NB4 (cell line): ENCODE measurements around the gene STXBP2.

Source experiments
- CTCF ChIP-seq: IDR thresholded peaks from one replicate; pipeline ENCODE4 v1.5.1; 2012; ENCODE audit warnings: low read depth, low read length
- MAX ChIP-seq: IDR thresholded peaks from 2 replicates; pipeline ENCODE4 v1.6.1; 2011; ENCODE audit warnings: low read depth, low read length
- MYC ChIP-seq: IDR thresholded peaks from 2 replicates; pipeline ENCODE4 v1.6.1; 2011; ENCODE audit warnings: low read depth, low read length
- POLR2A ChIP-seq: IDR thresholded peaks from 2 replicates; pipeline ENCODE4 v1.6.1; 2011; ENCODE audit warnings: mild to moderate bottlenecking; ENCODE audit not compliant: insufficient read length; ENCODE audit errors: extremely low read depth

GRCh38 chr19:7646426-7646700, 9.5 kb downstream of the STXBP2 start:
- TF ChIP-seq POLR2A: no peak
- no peak for TF ChIP-seq CTCF
- TF ChIP-seq MYC: no peak
- no peak for TF ChIP-seq MAX
